ENCODE measurements around the gene ZNF32. TPM values are rescaled to one million over a fixed set of nuclear protein-coding genes. Genes with fewer than 3 reads are reported as not detected.

Gene ZNF32
- total RNA-seq, 4 donors from 2014 or later: 28.9 to 63.3 (median 48.4) TPM

DNA sequence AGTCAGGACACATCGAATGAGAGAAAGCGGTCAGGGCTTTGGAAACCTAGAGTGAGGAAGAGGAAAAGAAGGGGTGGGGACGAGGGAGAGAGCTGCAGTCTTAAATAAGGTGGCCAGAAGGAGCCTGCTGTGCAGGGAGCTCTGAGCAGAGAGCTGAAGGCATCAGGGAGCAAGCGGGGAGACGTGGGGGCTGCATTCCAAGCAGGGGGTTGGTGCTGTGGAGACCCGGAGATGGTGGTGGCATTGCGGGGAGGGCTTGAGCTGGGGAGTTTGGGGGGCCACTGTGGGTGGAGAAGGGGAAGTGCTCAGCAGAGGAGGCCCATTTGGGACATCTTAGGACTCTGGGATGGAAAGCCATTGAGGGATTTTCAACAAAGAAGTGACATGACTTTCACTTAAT, 38.7 kb upstream of the ZNF32 start:
- no peak overlapping the region for H3K27ac ChIP-seq
- DNase-seq: no peak
- no peak overlapping the region for H3K4me3 ChIP-seq (replicated peaks in 1 of 3)
- no peaks in the 10 kb centered on the region for H3K27me3 ChIP-seq
- no peak for TF ChIP-seq CTCF (IDR thresholded peaks at IDR 0.05)
- TF ChIP-seq POLR2A (IDR thresholded peaks at IDR 0.05): no peak
- intact Hi-C loops (cut with DNase I): loop anchor here (5.0 kb wide), 1 partner anchor 625 kb away; no protein-coding TSS in a partner anchor
- H3K4me1 ChIP-seq: peaks cover 10 to 29% of the 10 kb centered on the region in 2 donors
- 78 to 87% methylated on average over 7 of the region's 7 CpGs for WGBS, 2 donors
- H3K36me3 ChIP-seq: no peaks in the 10 kb centered on the region
- no peaks in the 10 kb centered on the region for H3K9me3 ChIP-seq

- no peak for TF ChIP-seq CTCF (IDR thresholded peaks at IDR 0.05)
- no peak for TF ChIP-seq POLR2A (IDR thresholded peaks at IDR 0.05)
- Histone ChIP-seq H3K36me3 (no peaks in the 10 kb centered on the region), H3K9me3 (no peaks in the 10 kb centered on the region), H3K27me3 (no peaks in the 10 kb centered on the region), H3K27ac (no peak overlapping the region), H3K4me3 (replicated peaks in 1 of 3) (no peak overlapping the region), H3K4me1 (peaks cover 10 to 24% of the 10 kb centered on the region in 2 donors)
- DNase-seq: no peak
- intact Hi-C loops (cut with DNase I): loop anchor here (5.0 kb wide), 1 partner anchor 626 kb away; no protein-coding TSS in a partner anchor
- 87 to 89% methylated on average over 6 of the region's 6 CpGs for WGBS, 2 donors
Measured at GRCh38 chr10:43686414-43686813, 37.7 kb upstream of the ZNF32 start.

DNA sequence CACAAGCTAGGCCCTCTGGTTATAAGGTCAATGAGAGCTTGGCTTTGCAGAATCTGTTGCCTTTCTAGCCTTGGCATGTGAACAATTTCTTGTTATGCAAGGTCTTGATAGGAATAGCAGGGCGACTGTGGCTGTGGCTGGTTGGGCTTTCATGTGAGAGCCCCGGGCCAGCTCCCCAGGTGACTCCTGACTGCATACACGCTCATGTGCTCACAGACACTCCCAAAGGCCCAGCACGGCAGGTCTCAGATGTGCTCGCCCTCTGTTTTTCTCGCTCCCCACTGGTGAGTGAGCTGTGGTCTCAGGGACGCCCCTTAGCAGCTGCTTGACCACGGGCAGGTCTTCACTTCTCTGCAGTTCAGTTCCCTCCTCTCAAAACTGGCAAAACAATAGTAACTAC, 37.1 kb upstream of the ZNF32 start:
- Histone ChIP-seq H3K4me1 (peaks cover 10 to 23% of the 10 kb centered on the region in 2 donors), H3K27me3 (no peaks in the 10 kb centered on the region), H3K4me3 (replicated peaks in 1 of 3) (no peak overlapping the region), H3K36me3 (no peaks in the 10 kb centered on the region), H3K27ac (no peak overlapping the region), H3K9me3 (no peaks in the 10 kb centered on the region)
- WGBS, 2 donors: 68 to 69% methylated on average over 8 of the region's 8 CpGs
- DNase-seq: peak; percentile 47 to 53
- TF ChIP-seq CTCF (IDR thresholded peaks at IDR 0.05): no peak
- TF ChIP-seq POLR2A (IDR thresholded peaks at IDR 0.05): no peak
- intact Hi-C loops (cut with DNase I): loop anchor here (5.0 kb wide), 1 partner anchor 627 kb away; no protein-coding TSS in a partner anchor

DNA sequence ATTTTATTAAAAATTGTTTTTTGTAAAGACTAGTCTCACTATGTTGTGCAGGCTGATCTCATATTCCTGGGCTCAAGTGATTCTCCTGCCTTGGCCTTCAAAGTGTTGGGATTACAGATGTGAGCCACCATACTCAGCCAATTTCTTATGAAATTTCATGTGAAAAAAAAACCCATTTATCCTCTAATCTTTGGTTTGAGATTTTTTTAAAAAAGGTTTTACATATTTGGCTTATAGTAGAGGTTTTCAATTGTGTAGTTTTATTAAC, 35.5 kb upstream of the ZNF32 start:
- no peak for TF ChIP-seq CTCF (IDR thresholded peaks at IDR 0.05)
- TF ChIP-seq POLR2A (IDR thresholded peaks at IDR 0.05): no peak
- Histone ChIP-seq H3K4me3 (replicated peaks in 1 of 3) (no peak overlapping the region), H3K36me3 (no peaks in the 10 kb centered on the region), H3K27me3 (no peaks in the 10 kb centered on the region), H3K9me3 (no peaks in the 10 kb centered on the region), H3K4me1 (peaks cover 3 to 23% of the 10 kb centered on the region in 2 donors), H3K27ac (no peak overlapping the region)
- intact Hi-C loops (cut with DNase I): no loop called here
- no peak for DNase-seq

- Histone ChIP-seq H3K4me3 (replicated peaks in 1 of 3) (no peak overlapping the region), H3K27me3 (no peaks in the 10 kb centered on the region), H3K9me3 (no peaks in the 10 kb centered on the region), H3K27ac (no peak overlapping the region), H3K36me3 (no peaks in the 10 kb centered on the region), H3K4me1 (peaks cover 0 to 17% of the 10 kb centered on the region in 2 donors)
- DNase-seq: peak in 1 of 2 donors; percentile 17
- WGBS, 2 donors: 38 to 42% methylated on average over 10 of the region's 10 CpGs
- intact Hi-C loops (cut with DNase I): no loop called here
- TF ChIP-seq POLR2A (IDR thresholded peaks at IDR 0.05) (no peak), CTCF (IDR thresholded peaks at IDR 0.05) (peak in 3 of 6 experiments; percentile 32 to 50 (median 38))
Measured at GRCh38 chr10:43683451-43684291, 35.0 kb upstream of the ZNF32 start.
